Measurements from ENCODE around the gene RNF220. TPM values are rescaled to one million over a fixed set of nuclear protein-coding genes. Genes with fewer than 3 reads are reported as not detected.

The RNF220 gene
- total RNA-seq, 1 experiment from 2014 or later: 128 TPM

GRCh38 chr1:44553771-44554170, 148.7 kb downstream of the RNF220 start:
- no peaks in the 10 kb centered on the region for H3K27me3 Mint-ChIP-seq (ENCODE audit: low read depth)
- H3K9me3 Mint-ChIP-seq: no peaks in the 10 kb centered on the region
- ChIA-PET CTCF (interaction anchor here (0.7 to 3.1 kb wide), 8 partner anchors 9 to 335 kb away, joined by 3 to 24 read pairs (median 6); no protein-coding TSS in a partner anchor), POLR2A (interaction anchor here (0.6 to 1.9 kb wide), 2 partner anchors 7 to 58 kb away, joined by 3 to 4 read pairs; no protein-coding TSS in a partner anchor)
- TF ChIP-seq ZMAT4 (CRISPR knock-in tag; IDR thresholded peaks at IDR 0.05) (no peak), ZNF425 (CRISPR knock-in tag; conservative IDR thresholded peaks at IDR 0.05) (no peak), ERG (CRISPR knock-in tag; IDR thresholded peaks at IDR 0.05) (no peak), CBFB (CRISPR knock-in tag; IDR thresholded peaks at IDR 0.05; ENCODE audit: low read depth) (no peak), MXD4 (CRISPR knock-in tag; IDR thresholded peaks at IDR 0.05; ENCODE audit: borderline replicate concordance) (no peak), ZNF532 (CRISPR knock-in tag; IDR thresholded peaks at IDR 0.05; ENCODE audit: borderline replicate concordance) (no peak), ZNF121 (CRISPR knock-in tag; IDR thresholded peaks at IDR 0.05) (no peak), FOXP1 (CRISPR knock-in tag; IDR thresholded peaks at IDR 0.05; ENCODE audit: borderline replicate concordance) (no peak)
- H3K27ac Mint-ChIP-seq: no peak overlapping the region
- H3K4me3 Mint-ChIP-seq: no peak overlapping the region
- no peak for ATAC-seq
- H3K4me1 Mint-ChIP-seq: peaks cover 37% of the 10 kb centered on the region
- H3K36me3 Mint-ChIP-seq: no peaks in the 10 kb centered on the region
- DNase-seq (ENCODE audit: low spot score): no peak

- DNase-seq (ENCODE audit: low spot score) (no peak), ATAC-seq (no peak)
- CTCF ChIA-PET: interaction anchor here (0.9 to 3.1 kb wide), 9 partner anchors 8 to 177 kb away, joined by 3 to 24 read pairs (median 5); no protein-coding TSS in a partner anchor
- POLR2A ChIA-PET: interaction anchor here (1.2 to 1.9 kb wide), 2 partner anchors 11 to 59 kb away, joined by 3 to 4 read pairs; no protein-coding TSS in a partner anchor
- H3K4me3 Mint-ChIP-seq: no peak overlapping the region
- H3K27ac Mint-ChIP-seq: no peak overlapping the region
- no peaks in the 10 kb centered on the region for H3K36me3 Mint-ChIP-seq
- peaks cover 37% of the 10 kb centered on the region for H3K4me1 Mint-ChIP-seq
- no peaks in the 10 kb centered on the region for H3K27me3 Mint-ChIP-seq (ENCODE audit: low read depth)
- no peak for TF ChIP-seq FOXP1 (CRISPR knock-in tag; IDR thresholded peaks at IDR 0.05; ENCODE audit: borderline replicate concordance)
- no peak for TF ChIP-seq RORB (CRISPR knock-in tag; IDR thresholded peaks at IDR 0.05)
- TF ChIP-seq E2F4 (CRISPR knock-in tag; IDR thresholded peaks at IDR 0.05; ENCODE audit: borderline replicate concordance, low read depth): no peak
- no peak for TF ChIP-seq TP53 (CRISPR knock-in tag; IDR thresholded peaks at IDR 0.05)
- TF ChIP-seq ESRRA (CRISPR knock-in tag; IDR thresholded peaks at IDR 0.05; ENCODE audit: borderline replicate concordance): no peak
- no peak for TF ChIP-seq ZNF532 (CRISPR knock-in tag; IDR thresholded peaks at IDR 0.05; ENCODE audit: borderline replicate concordance)
- no peak for TF ChIP-seq E2F1 (CRISPR knock-in tag; IDR thresholded peaks at IDR 0.05)
- TF ChIP-seq GRHL2 (CRISPR knock-in tag; IDR thresholded peaks at IDR 0.05; ENCODE audit: insufficient replicate concordance, severe bottlenecking): no peak
- no peak for TF ChIP-seq HMGXB4 (CRISPR knock-in tag; IDR thresholded peaks at IDR 0.05)
- H3K9me3 Mint-ChIP-seq: no peaks in the 10 kb centered on the region
Measured at GRCh38 chr1:44554706-44555105, 149.7 kb downstream of the RNF220 start.

All from WTC11 (cell line).